Right atrium auricular region (tissue), 2 donors: ENCODE results near the gene NDUFS8. TPM values are rescaled to one million over a fixed set of nuclear protein-coding genes. Genes with fewer than 3 reads are reported as not detected.
A peak's percentile ranks its signal among the peaks of the same experiment; 100 is the strongest.

Experiments used
- DNase-seq: peaks from one replicate; pipeline ENCODE4 v3.0.0-alpha.2; 2019; ENCODE audit warnings: low spot score
- H3K27ac ChIP-seq, 2 donors: fragments of 200-600 bp; sonication (generic); 1 replicate in 1 of 2; 2 replicates in 1 of 2; pipeline ENCODE4 v1.5.1; 2016 to 2019
- H3K27me3 ChIP-seq, 2 donors: fragments of 200-600 bp; sonication (generic); one replicate each; pipeline versions ENCODE4 v1.5.1 to v1.6.0; 2017 to 2019
- H3K36me3 ChIP-seq: fragments of 200-600 bp; sonication (generic); one replicate; pipeline ENCODE4 v1.5.1; 2016
- H3K4me1 ChIP-seq, 2 donors: fragments of 200-600 bp; sonication (generic); one replicate each; pipeline versions ENCODE4 v1.5.1 to v1.6.0; 2017 to 2019
- H3K4me3 ChIP-seq, 2 donors: fragments of 200-600 bp; sonication (generic); 1 replicate in 1 of 2; 2 replicates in 1 of 2; pipeline ENCODE4 v1.5.1; 2017 to 2019; ENCODE audit warnings: mild to moderate bottlenecking in 1 of 2, moderate library complexity in 1 of 2
- H3K9me3 ChIP-seq, 2 donors: fragments of 200-600 bp; sonication (generic); one replicate each; pipeline ENCODE4 v1.5.1; 2019
- total RNA-seq, 2 donors: library from RNA; depleted of rRNA; stranded (reverse); fragments of >200 nt; gene quantifications; one replicate each; pipeline ENCODE4 v1.1.0, GENCODE V29; 2016
- TF ChIP-seq, protein P1 (sequence below), 2 donors: fragments of 200-600 bp; sonication (generic); IDR thresholded peaks; one replicate each; pipeline ENCODE4 v1.5.1; 2019; ENCODE audit warnings: antibody characterized with exemption in 2 of 2

Gene NDUFS8
- total RNA-seq, 2 donors from 2014 or later: 436 to 568 TPM

DNA sequence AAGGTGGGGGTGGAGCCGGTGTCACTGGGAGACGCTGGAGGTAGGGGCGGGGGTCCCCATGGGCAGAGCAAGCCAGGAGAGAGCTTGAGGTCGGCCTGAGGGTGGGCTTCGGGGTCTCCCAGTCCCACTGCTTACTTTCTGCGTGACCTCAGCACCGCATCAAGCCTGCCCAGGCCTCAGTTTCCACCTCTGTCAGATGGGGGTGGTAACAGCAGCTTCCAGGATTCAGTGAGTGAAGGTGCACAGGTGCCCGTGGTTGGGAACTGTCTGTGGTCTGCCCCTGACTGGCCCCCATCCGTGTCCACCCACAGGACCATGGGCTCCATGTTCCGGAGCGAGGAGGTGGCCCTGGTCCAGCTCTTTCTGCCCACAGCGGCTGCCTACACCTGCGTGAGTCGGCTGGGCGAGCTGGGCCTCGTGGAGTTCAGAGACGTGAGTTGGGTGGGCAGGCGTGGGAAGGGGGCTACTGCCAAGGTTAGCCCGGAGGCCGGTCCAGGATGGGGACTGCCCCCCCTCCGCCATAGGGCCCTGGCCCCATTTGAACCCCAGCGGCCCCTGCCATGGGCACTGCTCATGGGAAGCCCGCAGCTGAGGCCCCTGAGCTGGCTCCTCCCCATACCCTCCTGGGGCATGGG, 10.6 kb downstream of the NDUFS8 start:
- Histone ChIP-seq H3K36me3 (peaks cover 6% of the 10 kb centered on the region), H3K4me1 (peaks cover 0 to 52% of the 10 kb centered on the region in 2 donors), H3K27me3 (no peaks in the 10 kb centered on the region), H3K4me3 (peak overlapping the region; percentile 63 to 72), H3K27ac (peak overlapping the region; percentile 84 to 88), H3K9me3 (no peaks in the 10 kb centered on the region)
- no peak for DNase-seq
- TF ChIP-seq, protein P1, sequence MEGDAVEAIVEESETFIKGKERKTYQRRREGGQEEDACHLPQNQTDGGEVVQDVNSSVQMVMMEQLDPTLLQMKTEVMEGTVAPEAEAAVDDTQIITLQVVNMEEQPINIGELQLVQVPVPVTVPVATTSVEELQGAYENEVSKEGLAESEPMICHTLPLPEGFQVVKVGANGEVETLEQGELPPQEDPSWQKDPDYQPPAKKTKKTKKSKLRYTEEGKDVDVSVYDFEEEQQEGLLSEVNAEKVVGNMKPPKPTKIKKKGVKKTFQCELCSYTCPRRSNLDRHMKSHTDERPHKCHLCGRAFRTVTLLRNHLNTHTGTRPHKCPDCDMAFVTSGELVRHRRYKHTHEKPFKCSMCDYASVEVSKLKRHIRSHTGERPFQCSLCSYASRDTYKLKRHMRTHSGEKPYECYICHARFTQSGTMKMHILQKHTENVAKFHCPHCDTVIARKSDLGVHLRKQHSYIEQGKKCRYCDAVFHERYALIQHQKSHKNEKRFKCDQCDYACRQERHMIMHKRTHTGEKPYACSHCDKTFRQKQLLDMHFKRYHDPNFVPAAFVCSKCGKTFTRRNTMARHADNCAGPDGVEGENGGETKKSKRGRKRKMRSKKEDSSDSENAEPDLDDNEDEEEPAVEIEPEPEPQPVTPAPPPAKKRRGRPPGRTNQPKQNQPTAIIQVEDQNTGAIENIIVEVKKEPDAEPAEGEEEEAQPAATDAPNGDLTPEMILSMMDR (IDR thresholded peaks at IDR 0.05): no peak

DNA sequence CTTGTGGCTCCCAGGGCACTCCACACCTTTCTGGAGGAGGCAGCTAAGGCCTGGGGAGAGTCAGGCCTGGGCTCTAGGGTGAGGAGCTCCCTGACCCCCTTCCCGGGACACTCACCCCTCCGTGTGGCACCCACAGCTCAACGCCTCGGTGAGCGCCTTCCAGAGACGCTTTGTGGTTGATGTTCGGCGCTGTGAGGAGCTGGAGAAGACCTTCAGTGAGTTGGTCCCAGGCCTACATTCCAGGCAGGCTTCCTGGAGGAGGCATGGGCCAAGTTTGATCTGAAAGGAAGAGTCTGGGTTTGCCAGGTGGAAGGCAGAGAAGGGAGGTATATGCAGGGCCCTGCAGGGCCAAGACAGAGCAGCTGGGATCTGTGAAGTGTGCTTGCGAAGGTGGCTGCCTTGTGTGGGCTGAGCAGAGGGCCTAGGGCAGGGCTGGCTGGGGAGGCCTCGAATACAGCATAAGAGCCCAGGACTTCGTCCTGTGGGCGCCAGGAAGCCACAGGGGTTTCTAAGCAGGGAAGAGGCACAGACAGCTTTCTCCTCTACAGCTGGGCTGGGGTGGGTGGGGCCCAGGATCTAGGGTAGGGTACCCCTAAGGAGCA, 11.2 kb downstream of the NDUFS8 start:
- Histone ChIP-seq H3K4me3 (no peak overlapping the region), H3K4me1 (peaks cover 0 to 46% of the 10 kb centered on the region in 2 donors), H3K36me3 (peaks cover 7% of the 10 kb centered on the region), H3K9me3 (no peaks in the 10 kb centered on the region), H3K27me3 (no peaks in the 10 kb centered on the region), H3K27ac (no peak overlapping the region)
- DNase-seq: no peak
- TF ChIP-seq, protein P1 (IDR thresholded peaks at IDR 0.05): no peak

DNA sequence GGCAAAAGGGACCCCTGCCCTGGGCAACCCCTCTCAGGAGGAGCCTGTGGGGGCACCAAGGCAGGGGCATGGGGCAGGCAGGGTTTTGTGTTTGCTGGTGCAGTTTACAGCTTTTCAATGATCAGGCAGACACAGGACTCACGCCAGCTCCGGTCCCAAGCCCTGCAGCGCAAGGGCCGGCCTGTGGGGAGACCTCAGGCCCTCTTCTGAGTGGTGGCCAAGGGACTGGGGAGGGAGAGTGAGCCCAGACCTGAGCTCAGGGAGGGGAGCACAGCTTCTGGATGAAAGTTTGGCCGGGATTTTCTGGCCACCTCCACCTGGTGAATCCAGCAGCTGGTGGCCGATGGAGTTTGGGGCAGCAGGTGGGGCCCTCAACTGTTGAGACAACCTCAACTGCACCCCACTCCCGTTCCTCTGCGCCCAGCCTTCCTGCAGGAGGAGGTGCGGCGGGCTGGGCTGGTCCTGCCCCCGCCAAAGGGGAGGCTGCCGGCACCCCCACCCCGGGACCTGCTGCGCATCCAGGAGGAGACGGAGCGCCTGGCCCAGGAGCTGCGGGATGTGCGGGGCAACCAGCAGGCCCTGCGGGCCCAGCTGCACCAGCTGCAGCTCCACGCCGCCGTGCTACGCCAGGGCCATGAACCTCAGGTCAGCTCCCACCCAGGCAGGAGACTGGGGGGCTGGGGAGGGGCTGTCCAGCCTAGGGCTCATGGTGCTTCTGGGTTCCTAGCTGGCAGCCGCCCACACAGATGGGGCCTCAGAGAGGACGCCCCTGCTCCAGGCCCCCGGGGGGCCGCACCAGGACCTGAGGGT, 11.9 kb downstream of the NDUFS8 start:
- Histone ChIP-seq H3K9me3 (no peaks in the 10 kb centered on the region), H3K4me1 (peaks cover 0 to 39% of the 10 kb centered on the region in 2 donors), H3K27me3 (no peaks in the 10 kb centered on the region), H3K36me3 (peaks cover 7% of the 10 kb centered on the region), H3K27ac (no peak overlapping the region), H3K4me3 (no peak overlapping the region)
- no peak for DNase-seq
- TF ChIP-seq, protein P1 (IDR thresholded peaks at IDR 0.05): no peak

DNA sequence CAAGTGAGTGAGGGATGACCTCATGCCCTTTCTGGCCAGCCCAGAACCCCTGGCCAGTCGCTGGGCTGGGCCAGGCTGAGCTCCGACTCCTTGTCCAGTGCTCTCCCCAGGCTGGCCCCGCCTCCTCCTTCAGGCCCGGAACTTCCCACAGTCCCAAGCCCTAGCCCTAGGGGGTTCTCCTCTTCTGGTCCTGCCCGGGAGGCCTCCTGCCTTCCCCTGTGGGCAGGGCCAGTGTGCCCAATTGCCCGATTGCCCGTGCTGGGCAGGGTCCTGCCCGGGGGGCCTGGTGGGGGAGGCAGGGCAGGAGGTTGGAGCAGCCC, 12.5 kb downstream of the NDUFS8 start:
- TF ChIP-seq, protein P1 (IDR thresholded peaks at IDR 0.05): no peak
- H3K27me3 ChIP-seq: no peaks in the 10 kb centered on the region
- no peak for DNase-seq
- no peaks in the 10 kb centered on the region for H3K9me3 ChIP-seq
- peaks cover 7% of the 10 kb centered on the region for H3K36me3 ChIP-seq
- no peak overlapping the region for H3K4me3 ChIP-seq
- peaks cover 0 to 33% of the 10 kb centered on the region in 2 donors for H3K4me1 ChIP-seq
- H3K27ac ChIP-seq: no peak overlapping the region

DNA sequence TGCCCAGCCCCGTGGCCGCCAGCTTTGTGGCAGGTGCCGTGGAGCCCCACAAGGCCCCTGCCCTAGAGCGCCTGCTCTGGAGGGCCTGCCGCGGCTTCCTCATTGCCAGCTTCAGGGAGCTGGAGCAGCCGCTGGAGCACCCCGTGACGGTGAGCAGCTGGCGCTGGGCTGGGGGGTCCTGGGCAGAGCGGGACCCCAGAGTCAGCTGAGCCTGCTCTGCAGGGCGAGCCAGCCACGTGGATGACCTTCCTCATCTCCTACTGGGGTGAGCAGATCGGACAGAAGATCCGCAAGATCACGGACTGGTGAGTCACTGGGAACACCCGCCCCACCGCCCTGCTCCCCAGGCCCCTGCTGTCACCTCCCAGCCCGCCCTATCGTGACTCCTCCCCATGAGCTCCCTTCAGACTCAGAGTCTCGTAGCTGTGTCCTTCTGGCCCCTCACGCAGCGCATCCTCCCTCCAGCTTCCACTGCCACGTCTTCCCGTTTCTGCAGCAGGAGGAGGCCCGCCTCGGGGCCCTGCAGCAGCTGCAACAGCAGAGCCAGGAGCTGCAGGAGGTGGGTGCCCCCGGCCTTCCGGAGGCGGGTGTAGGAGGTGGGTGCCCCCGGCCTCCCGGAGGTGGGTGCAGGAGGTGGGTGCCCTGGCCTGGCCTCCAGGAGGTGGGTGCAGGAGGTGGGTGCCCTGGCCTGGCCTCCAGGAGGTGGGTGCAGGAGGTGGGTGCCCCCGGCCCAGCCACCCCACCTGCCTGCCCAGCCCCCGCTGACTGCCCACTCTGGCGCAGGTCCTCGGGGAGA, 13.1 kb downstream of the NDUFS8 start:
- DNase-seq: no peak
- TF ChIP-seq, protein P1 (IDR thresholded peaks at IDR 0.05): no peak
- Histone ChIP-seq H3K27me3 (no peaks in the 10 kb centered on the region), H3K4me3 (no peak overlapping the region), H3K4me1 (peaks cover 0 to 28% of the 10 kb centered on the region in 2 donors), H3K9me3 (no peaks in the 10 kb centered on the region), H3K27ac (no peak overlapping the region), H3K36me3 (peaks cover 7% of the 10 kb centered on the region)
